Activated naive CD4-positive, alpha-beta T cell treated with anti-CD3 and anti-CD28 coated beads, Interleukin-2, amount 10 ng/mL, durations not matched to agents 7 days and 5 days (primary cell): Measurements from ENCODE around the gene CARD19.
"Not testable (repeated sequence)": the region's sequence is repeated elsewhere in the genome, so short reads cannot be mapped to it uniquely, and the experiment has no call there.

ENCODE experiments used
- CTCF ChIA-PET: fragments of 350-600 bp; sonication (Branson Sonifier 250); formaldehyde crosslinking; loops from one replicate; lab custom pipeline; 2021; ENCODE audit warnings: antibody characterized with exemption; lab: Charles Lee
- DNase-seq: peaks from one replicate; pipeline ENCODE4 v3.0.0-alpha.2; 2020
- H3K27ac Mint-ChIP-seq: one replicate; pipeline ENCODE4 v1.8.0; 2021; ENCODE audit warnings: mild to moderate bottlenecking, moderate library complexity, mixed read lengths
- H3K27me3 Mint-ChIP-seq: one replicate; pipeline ENCODE4 v1.8.0; 2021; ENCODE audit warnings: mild to moderate bottlenecking, mixed read lengths
- H3K36me3 Mint-ChIP-seq: one replicate; pipeline ENCODE4 v1.8.0; 2021; ENCODE audit warnings: mixed read lengths
- H3K4me1 Mint-ChIP-seq: one replicate; pipeline ENCODE4 v1.8.0; 2021; ENCODE audit warnings: mixed read lengths
- H3K4me3 Mint-ChIP-seq: one replicate; pipeline ENCODE4 v1.8.0; 2021; ENCODE audit warnings: mild to moderate bottlenecking, moderate library complexity, mixed read lengths
- H3K9me3 Mint-ChIP-seq: one replicate; pipeline ENCODE4 v1.8.0; 2021; ENCODE audit warnings: mixed read lengths

CARD19 gene

GRCh38 chr9:93110311-93110855 lies 14.4 kb downstream of the CARD19 start:
- Mint-ChIP-seq H3K27me3 (no peaks in the 10 kb centered on the region), H3K4me3 (no peak overlapping the region), H3K27ac (peak overlapping the region; percentile 24), H3K9me3 (peaks cover 2% of the 10 kb centered on the region), H3K4me1 (peaks cover 46% of the 10 kb centered on the region), H3K36me3 (peaks cover 36% of the 10 kb centered on the region)
- DNase-seq: no peak
- CTCF ChIA-PET: interaction anchor here (1.7 to 4.1 kb wide), 3 partner anchors 10 to 456 kb away, joined by 7 to 39 read pairs (median 8); no protein-coding TSS in a partner anchor

- peaks cover 40% of the 10 kb centered on the region for H3K4me1 Mint-ChIP-seq
- CTCF ChIA-PET: no interaction called here
- H3K27me3 Mint-ChIP-seq: no peaks in the 10 kb centered on the region
- H3K36me3 Mint-ChIP-seq: peaks cover 33% of the 10 kb centered on the region
- no peak overlapping the region for H3K4me3 Mint-ChIP-seq
- H3K9me3 Mint-ChIP-seq: no peaks in the 10 kb centered on the region
- DNase-seq: no peak
- no peak overlapping the region for H3K27ac Mint-ChIP-seq
These were observed 15.0 kb downstream of the CARD19 start for GRCh38 chr9:93111001-93111370.

- H3K27me3 Mint-ChIP-seq: no peaks in the 10 kb centered on the region
- no peak for DNase-seq
- no peak overlapping the region for H3K4me3 Mint-ChIP-seq
- no peaks in the 10 kb centered on the region for H3K9me3 Mint-ChIP-seq
- no peak overlapping the region for H3K27ac Mint-ChIP-seq
- CTCF ChIA-PET: no interaction called here
- H3K4me1 Mint-ChIP-seq: peaks cover 36% of the 10 kb centered on the region
- H3K36me3 Mint-ChIP-seq: peaks cover 31% of the 10 kb centered on the region
These were observed 15.5 kb downstream of the CARD19 start for GRCh38 chr9:93111371-93112115.

- Mint-ChIP-seq H3K4me3 (no peak overlapping the region), H3K27me3 (no peaks in the 10 kb centered on the region), H3K4me1 (peaks cover 29% of the 10 kb centered on the region), H3K27ac (no peak overlapping the region), H3K36me3 (peaks cover 29% of the 10 kb centered on the region), H3K9me3 (no peaks in the 10 kb centered on the region)
- no peak for DNase-seq
- CTCF ChIA-PET: no interaction called here
These were observed 16.3 kb downstream of the CARD19 start for GRCh38 chr9:93112116-93112863.

- Mint-ChIP-seq H3K27me3 (no peaks in the 10 kb centered on the region), H3K9me3 (no peaks in the 10 kb centered on the region), H3K4me3 (no peak overlapping the region), H3K4me1 (peaks cover 23% of the 10 kb centered on the region), H3K36me3 (peaks cover 25% of the 10 kb centered on the region), H3K27ac (no peak overlapping the region)
- DNase-seq: no peak
- CTCF ChIA-PET: no interaction called here
These were observed 16.9 kb downstream of the CARD19 start for GRCh38 chr9:93112864-93113389.

GRCh38 chr9:93114169-93114983 lies 18.4 kb downstream of the CARD19 start:
- CTCF ChIA-PET: no interaction called here
- no peak overlapping the region for H3K27ac Mint-ChIP-seq
- no peaks in the 10 kb centered on the region for H3K9me3 Mint-ChIP-seq
- no peak overlapping the region for H3K4me3 Mint-ChIP-seq
- H3K4me1 Mint-ChIP-seq: peaks cover 15% of the 10 kb centered on the region
- H3K27me3 Mint-ChIP-seq: no peaks in the 10 kb centered on the region
- H3K36me3 Mint-ChIP-seq: peaks cover 20% of the 10 kb centered on the region
- no peak for DNase-seq

- H3K27ac Mint-ChIP-seq: no peak overlapping the region
- CTCF ChIA-PET: no interaction called here
- no peaks in the 10 kb centered on the region for H3K9me3 Mint-ChIP-seq
- H3K4me1 Mint-ChIP-seq: peaks cover 21% of the 10 kb centered on the region
- no peaks in the 10 kb centered on the region for H3K27me3 Mint-ChIP-seq
- H3K4me3 Mint-ChIP-seq: no peak overlapping the region
- H3K36me3 Mint-ChIP-seq: peaks cover 20% of the 10 kb centered on the region
- no peak for DNase-seq
These were observed 18.9 kb downstream of the CARD19 start for GRCh38 chr9:93114984-93115335.

- DNase-seq: no peak
- no peak overlapping the region for H3K4me3 Mint-ChIP-seq
- H3K27ac Mint-ChIP-seq: no peak overlapping the region
These were observed 19.6 kb downstream of the CARD19 start for GRCh38 chr9:93115486-93116071.

GRCh38 chr9:93116072-93116961 lies 20.3 kb downstream of the CARD19 start:
- CTCF ChIA-PET: interaction anchor here (0.5 kb wide), 1 partner anchor 402 kb away, joined by 3 read pairs; no protein-coding TSS in a partner anchor
- no peak for DNase-seq
- Mint-ChIP-seq H3K27me3 (no peaks in the 10 kb centered on the region), H3K36me3 (peaks cover 13% of the 10 kb centered on the region), H3K4me3 (no peak overlapping the region), H3K27ac (no peak overlapping the region), H3K4me1 (peaks cover 24% of the 10 kb centered on the region), H3K9me3 (no peaks in the 10 kb centered on the region)

More at GRCh38 chr9:93115486-93116071, 19.6 kb downstream of the CARD19 start:
- peaks cover 26% of the 10 kb centered on the region for H3K4me1 Mint-ChIP-seq
- CTCF ChIA-PET: interaction anchor here (0.5 kb wide), 1 partner anchor 401 kb away, joined by 3 read pairs; no protein-coding TSS in a partner anchor
- no peaks in the 10 kb centered on the region for H3K9me3 Mint-ChIP-seq
- H3K36me3 Mint-ChIP-seq: peaks cover 18% of the 10 kb centered on the region
- H3K27me3 Mint-ChIP-seq: no peaks in the 10 kb centered on the region

GRCh38 chr9:93117521-93117920 lies 21.5 kb downstream of the CARD19 start:
- Mint-ChIP-seq H3K36me3 (peaks cover 13% of the 10 kb centered on the region), H3K4me1 (peaks cover 24% of the 10 kb centered on the region)
- H3K27me3 Mint-ChIP-seq, H3K4me3 Mint-ChIP-seq, H3K9me3 Mint-ChIP-seq, DNase-seq, H3K27ac Mint-ChIP-seq: not testable (repeated sequence)
- CTCF ChIA-PET: interaction anchor here (0.7 to 0.9 kb wide), 2 partner anchors 9 to 115 kb away, joined by 3 to 4 read pairs; no protein-coding TSS in a partner anchor

- Mint-ChIP-seq H3K4me3 (no peak overlapping the region), H3K27ac (no peak overlapping the region), H3K27me3 (no peaks in the 10 kb centered on the region), H3K4me1 (peaks cover 24% of the 10 kb centered on the region), H3K36me3 (peaks cover 12% of the 10 kb centered on the region), H3K9me3 (no peaks in the 10 kb centered on the region)
- no peak for DNase-seq
- CTCF ChIA-PET: interaction anchor here (0.7 to 3.5 kb wide), 3 partner anchors 9 to 116 kb away, joined by 3 to 39 read pairs (median 4); no protein-coding TSS in a partner anchor
These were observed 22.2 kb downstream of the CARD19 start for GRCh38 chr9:93117924-93118862.
